ENCODE measurements around the gene DTX3. TPM values are rescaled to one million over a fixed set of nuclear protein-coding genes. Genes with fewer than 3 reads are reported as not detected.

The DTX3 gene
- total and polyA plus RNA-seq, 2 experiments from 2014 or later, result 22.8 to 46.6 TPM

DNA sequence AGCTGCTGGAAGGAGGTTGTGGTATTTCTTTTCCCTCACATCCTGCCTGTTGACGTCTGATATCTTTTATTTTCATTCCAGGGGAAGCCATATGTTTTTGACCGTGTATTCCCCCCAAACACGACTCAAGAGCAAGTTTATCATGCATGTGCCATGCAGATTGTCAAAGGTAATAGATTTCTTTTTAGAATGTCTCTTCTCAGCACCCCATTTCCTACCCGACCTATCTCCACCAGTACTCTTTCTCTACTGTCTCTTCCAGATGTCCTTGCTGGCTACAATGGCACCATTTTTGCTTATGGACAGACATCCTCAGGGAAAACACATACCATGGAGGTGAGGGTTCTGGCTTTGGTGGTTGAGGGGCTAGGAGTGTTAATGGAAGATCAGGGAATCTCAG is 41.3 kb upstream of the DTX3 start:
- peaks cover 15% of the 10 kb centered on the region; the same call in 1 of the 2 replicates for H3K79me2 ChIP-seq (replicated peaks; ENCODE audit: insufficient read depth)
- no peak overlapping the region for H3K27ac ChIP-seq (ENCODE audit: low read depth)
- Mint-ChIP-seq H3K27me3 (ENCODE audit: insufficient read depth, low read depth, poor library complexity) (no peaks in the 10 kb centered on the region), H3K9me3 (no peaks in the 10 kb centered on the region), H3K36me3 (ENCODE audit: low read depth) (peaks cover 18% of the 10 kb centered on the region; the same call in 2 of the 3 replicates), H3K27ac (no peak overlapping the region), H3K4me1 (no peaks in the 10 kb centered on the region), H3K4me3 (no peak overlapping the region)
- H4K20me1 ChIP-seq (replicated peaks; ENCODE audit: insufficient read depth), result no peaks in the 10 kb centered on the region; the same call in 1 of the 2 replicates
- no peak for DNase-seq (ENCODE audit: low spot score)
- no peak overlapping the region for H3K4me3 ChIP-seq
- H3K27me3 ChIP-seq (ENCODE audit: insufficient read depth), result no peaks in the 10 kb centered on the region
- TF ChIP-seq, protein P1, sequence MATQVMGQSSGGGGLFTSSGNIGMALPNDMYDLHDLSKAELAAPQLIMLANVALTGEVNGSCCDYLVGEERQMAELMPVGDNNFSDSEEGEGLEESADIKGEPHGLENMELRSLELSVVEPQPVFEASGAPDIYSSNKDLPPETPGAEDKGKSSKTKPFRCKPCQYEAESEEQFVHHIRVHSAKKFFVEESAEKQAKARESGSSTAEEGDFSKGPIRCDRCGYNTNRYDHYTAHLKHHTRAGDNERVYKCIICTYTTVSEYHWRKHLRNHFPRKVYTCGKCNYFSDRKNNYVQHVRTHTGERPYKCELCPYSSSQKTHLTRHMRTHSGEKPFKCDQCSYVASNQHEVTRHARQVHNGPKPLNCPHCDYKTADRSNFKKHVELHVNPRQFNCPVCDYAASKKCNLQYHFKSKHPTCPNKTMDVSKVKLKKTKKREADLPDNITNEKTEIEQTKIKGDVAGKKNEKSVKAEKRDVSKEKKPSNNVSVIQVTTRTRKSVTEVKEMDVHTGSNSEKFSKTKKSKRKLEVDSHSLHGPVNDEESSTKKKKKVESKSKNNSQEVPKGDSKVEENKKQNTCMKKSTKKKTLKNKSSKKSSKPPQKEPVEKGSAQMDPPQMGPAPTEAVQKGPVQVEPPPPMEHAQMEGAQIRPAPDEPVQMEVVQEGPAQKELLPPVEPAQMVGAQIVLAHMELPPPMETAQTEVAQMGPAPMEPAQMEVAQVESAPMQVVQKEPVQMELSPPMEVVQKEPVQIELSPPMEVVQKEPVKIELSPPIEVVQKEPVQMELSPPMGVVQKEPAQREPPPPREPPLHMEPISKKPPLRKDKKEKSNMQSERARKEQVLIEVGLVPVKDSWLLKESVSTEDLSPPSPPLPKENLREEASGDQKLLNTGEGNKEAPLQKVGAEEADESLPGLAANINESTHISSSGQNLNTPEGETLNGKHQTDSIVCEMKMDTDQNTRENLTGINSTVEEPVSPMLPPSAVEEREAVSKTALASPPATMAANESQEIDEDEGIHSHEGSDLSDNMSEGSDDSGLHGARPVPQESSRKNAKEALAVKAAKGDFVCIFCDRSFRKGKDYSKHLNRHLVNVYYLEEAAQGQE (IDR thresholded peaks at IDR 0.05; ENCODE audit: unreplicated experiment), result no peak
- TF ChIP-seq NANOG (IDR thresholded peaks at IDR 0.05; ENCODE audit: borderline replicate concordance) (no peak), CREB1 (CRISPR knock-in tag; IDR thresholded peaks at IDR 0.05; ENCODE audit: low read depth) (no peak), POLR2AphosphoS5 (IDR thresholded peaks at IDR 0.05; ENCODE audit: low read depth) (no peak), EZH2 (IDR thresholded peaks at IDR 0.05; ENCODE audit: low read depth, unreplicated experiment) (no peak), ZNF114 (CRISPR knock-in tag; IDR thresholded peaks at IDR 0.05) (no peak), JUNB (IDR thresholded peaks at IDR 0.05; ENCODE audit: unreplicated experiment) (no peak), ZNF331 (CRISPR knock-in tag; IDR thresholded peaks at IDR 0.05; ENCODE audit: low read depth) (no peak), STAT1 (IDR thresholded peaks at IDR 0.05; ENCODE audit: unreplicated experiment) (no peak)
- TF ChIP-seq, protein P2, sequence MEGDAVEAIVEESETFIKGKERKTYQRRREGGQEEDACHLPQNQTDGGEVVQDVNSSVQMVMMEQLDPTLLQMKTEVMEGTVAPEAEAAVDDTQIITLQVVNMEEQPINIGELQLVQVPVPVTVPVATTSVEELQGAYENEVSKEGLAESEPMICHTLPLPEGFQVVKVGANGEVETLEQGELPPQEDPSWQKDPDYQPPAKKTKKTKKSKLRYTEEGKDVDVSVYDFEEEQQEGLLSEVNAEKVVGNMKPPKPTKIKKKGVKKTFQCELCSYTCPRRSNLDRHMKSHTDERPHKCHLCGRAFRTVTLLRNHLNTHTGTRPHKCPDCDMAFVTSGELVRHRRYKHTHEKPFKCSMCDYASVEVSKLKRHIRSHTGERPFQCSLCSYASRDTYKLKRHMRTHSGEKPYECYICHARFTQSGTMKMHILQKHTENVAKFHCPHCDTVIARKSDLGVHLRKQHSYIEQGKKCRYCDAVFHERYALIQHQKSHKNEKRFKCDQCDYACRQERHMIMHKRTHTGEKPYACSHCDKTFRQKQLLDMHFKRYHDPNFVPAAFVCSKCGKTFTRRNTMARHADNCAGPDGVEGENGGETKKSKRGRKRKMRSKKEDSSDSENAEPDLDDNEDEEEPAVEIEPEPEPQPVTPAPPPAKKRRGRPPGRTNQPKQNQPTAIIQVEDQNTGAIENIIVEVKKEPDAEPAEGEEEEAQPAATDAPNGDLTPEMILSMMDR (conservative IDR thresholded peaks at IDR 0.05; ENCODE audit: low read depth in 2 of 2), result no peak
- TF ChIP-seq, protein P3, sequence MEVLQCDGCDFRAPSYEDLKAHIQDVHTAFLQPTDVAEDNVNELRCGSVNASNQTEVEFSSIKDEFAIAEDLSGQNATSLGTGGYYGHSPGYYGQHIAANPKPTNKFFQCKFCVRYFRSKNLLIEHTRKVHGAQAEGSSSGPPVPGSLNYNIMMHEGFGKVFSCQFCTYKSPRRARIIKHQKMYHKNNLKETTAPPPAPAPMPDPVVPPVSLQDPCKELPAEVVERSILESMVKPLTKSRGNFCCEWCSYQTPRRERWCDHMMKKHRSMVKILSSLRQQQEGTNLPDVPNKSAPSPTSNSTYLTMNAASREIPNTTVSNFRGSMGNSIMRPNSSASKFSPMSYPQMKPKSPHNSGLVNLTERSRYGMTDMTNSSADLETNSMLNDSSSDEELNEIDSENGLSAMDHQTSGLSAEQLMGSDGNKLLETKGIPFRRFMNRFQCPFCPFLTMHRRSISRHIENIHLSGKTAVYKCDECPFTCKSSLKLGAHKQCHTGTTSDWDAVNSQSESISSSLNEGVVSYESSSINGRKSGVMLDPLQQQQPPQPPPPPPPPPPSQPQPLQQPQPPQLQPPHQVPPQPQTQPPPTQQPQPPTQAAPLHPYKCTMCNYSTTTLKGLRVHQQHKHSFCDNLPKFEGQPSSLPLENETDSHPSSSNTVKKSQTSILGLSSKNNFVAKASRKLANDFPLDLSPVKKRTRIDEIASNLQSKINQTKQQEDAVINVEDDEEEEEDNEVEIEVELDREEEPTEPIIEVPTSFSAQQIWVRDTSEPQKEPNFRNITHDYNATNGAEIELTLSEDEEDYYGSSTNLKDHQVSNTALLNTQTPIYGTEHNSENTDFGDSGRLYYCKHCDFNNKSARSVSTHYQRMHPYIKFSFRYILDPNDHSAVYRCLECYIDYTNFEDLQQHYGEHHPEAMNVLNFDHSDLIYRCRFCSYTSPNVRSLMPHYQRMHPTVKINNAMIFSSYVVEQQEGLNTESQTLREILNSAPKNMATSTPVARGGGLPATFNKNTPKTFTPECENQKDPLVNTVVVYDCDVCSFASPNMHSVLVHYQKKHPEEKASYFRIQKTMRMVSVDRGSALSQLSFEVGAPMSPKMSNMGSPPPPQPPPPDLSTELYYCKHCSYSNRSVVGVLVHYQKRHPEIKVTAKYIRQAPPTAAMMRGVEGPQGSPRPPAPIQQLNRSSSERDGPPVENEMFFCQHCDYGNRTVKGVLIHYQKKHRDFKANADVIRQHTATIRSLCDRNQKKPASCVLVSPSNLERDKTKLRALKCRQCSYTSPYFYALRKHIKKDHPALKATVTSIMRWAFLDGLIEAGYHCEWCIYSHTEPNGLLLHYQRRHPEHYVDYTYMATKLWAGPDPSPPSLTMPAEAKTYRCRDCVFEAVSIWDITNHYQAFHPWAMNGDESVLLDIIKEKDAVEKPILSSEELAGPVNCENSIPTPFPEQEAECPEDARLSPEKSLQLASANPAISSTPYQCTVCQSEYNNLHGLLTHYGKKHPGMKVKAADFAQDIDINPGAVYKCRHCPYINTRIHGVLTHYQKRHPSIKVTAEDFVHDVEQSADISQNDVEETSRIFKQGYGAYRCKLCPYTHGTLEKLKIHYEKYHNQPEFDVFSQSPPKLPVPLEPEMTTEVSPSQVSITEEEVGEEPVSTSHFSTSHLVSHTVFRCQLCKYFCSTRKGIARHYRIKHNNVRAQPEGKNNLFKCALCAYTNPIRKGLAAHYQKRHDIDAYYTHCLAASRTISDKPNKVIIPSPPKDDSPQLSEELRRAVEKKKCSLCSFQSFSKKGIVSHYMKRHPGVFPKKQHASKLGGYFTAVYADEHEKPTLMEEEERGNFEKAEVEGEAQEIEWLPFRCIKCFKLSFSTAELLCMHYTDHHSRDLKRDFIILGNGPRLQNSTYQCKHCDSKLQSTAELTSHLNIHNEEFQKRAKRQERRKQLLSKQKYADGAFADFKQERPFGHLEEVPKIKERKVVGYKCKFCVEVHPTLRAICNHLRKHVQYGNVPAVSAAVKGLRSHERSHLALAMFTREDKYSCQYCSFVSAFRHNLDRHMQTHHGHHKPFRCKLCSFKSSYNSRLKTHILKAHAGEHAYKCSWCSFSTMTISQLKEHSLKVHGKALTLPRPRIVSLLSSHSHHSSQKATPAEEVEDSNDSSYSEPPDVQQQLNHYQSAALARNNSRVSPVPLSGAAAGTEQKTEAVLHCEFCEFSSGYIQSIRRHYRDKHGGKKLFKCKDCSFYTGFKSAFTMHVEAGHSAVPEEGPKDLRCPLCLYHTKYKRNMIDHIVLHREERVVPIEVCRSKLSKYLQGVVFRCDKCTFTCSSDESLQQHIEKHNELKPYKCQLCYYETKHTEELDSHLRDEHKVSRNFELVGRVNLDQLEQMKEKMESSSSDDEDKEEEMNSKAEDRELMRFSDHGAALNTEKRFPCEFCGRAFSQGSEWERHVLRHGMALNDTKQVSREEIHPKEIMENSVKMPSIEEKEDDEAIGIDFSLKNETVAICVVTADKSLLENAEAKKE (CRISPR knock-in tag; IDR thresholded peaks at IDR 0.05), result no peak
- H3K4me1 ChIP-seq (ENCODE audit: insufficient read depth), result no peaks in the 10 kb centered on the region
- H2AFZ ChIP-seq, result no peak overlapping the region
- H3F3A ChIP-seq (replicated peaks; ENCODE audit: low read depth), result no peaks in the 10 kb centered on the region
- no peaks in the 10 kb centered on the region; the same call in 1 of the 2 replicates for H3K36me3 ChIP-seq (ENCODE audit: insufficient read depth)
- H3K9me2 ChIP-seq (ENCODE audit: insufficient read depth), result no peaks in the 10 kb centered on the region
- no peak for ATAC-seq
- H3K4me2 ChIP-seq, result no peak overlapping the region

Measured in GM23338 (cell line).